HG03103 (cell line): ENCODE measurements around the gene CLDN1.

ENCODE experiments used
- ATAC-seq: cut with Tn5 transposase; IDR thresholded peaks from one replicate; pipeline ENCODE4 v1.9.1; 2021; ENCODE audit warnings: low read depth; ENCODE audit not compliant: unreplicated experiment

The CLDN1 gene

GRCh38 chr3:190336516-190337189 is 14.4 kb upstream of the CLDN1 start:
- ATAC-seq = no peak

GRCh38 chr3:190333961-190334360 is 11.7 kb upstream of the CLDN1 start:
- no peak for ATAC-seq

- no peak for ATAC-seq
Measured at GRCh38 chr3:190330936-190331734, 8.9 kb upstream of the CLDN1 start.

- no peak for ATAC-seq
Measured at GRCh38 chr3:190326930-190327329, 4.7 kb upstream of the CLDN1 start.

- no peak for ATAC-seq
Measured at GRCh38 chr3:190326361-190326760, 4.1 kb upstream of the CLDN1 start.

GRCh38 chr3:190325923-190326322 is 3.7 kb upstream of the CLDN1 start:
- ATAC-seq = no peak

GRCh38 chr3:190323246-190323626 is 990 bp upstream of the CLDN1 start:
- no peak for ATAC-seq

GRCh38 chr3:190322604-190323245 is 479 bp upstream of the CLDN1 start:
- ATAC-seq = no peak

GRCh38 chr3:190320594-190321362 is 1.5 kb downstream of the CLDN1 start:
- no peak for ATAC-seq

GRCh38 chr3:190319660-190320059 is 2.6 kb downstream of the CLDN1 start:
- ATAC-seq = no peak

GRCh38 chr3:190318666-190319065 is 3.6 kb downstream of the CLDN1 start:
- ATAC-seq = no peak

- no peak for ATAC-seq
Measured at GRCh38 chr3:190314741-190315140, 7.5 kb downstream of the CLDN1 start.

- ATAC-seq = no peak
Measured at GRCh38 chr3:190309414-190309813, 12.8 kb downstream of the CLDN1 start.

- no peak for ATAC-seq
Measured at GRCh38 chr3:190308154-190308553, 14.1 kb downstream of the CLDN1 start.

GRCh38 chr3:190307164-190307545 is 15.1 kb downstream of the CLDN1 start:
- ATAC-seq = no peak

GRCh38 chr3:190306513-190307163 is 15.6 kb downstream of the CLDN1 start:
- no peak for ATAC-seq

- ATAC-seq = no peak
Measured at GRCh38 chr3:190306026-190306425, 16.2 kb downstream of the CLDN1 start.

GRCh38 chr3:190305406-190305805 is 16.8 kb downstream of the CLDN1 start:
- no peak for ATAC-seq

GRCh38 chr3:190303884-190304283 is 18.4 kb downstream of the CLDN1 start:
- ATAC-seq = no peak

- ATAC-seq = no peak
Measured at GRCh38 chr3:190302212-190302867, 19.9 kb downstream of the CLDN1 start.
